ENCODE measurements around the gene ZNF672.
A peak's percentile ranks its signal among the peaks of the same experiment; 100 is the strongest.
"Not testable (repeated sequence)": the region's sequence is repeated elsewhere in the genome, so short reads cannot be mapped to it uniquely, and the experiment has no call there.

ZNF672 gene

GRCh38 chr1:248818505-248819374 lies 19.3 kb upstream of the ZNF672 start:
- H3K27me3 Mint-ChIP-seq = no peaks in the 10 kb centered on the region
- ATAC-seq (ENCODE audit: low read depth) (peak; percentile 51), DNase-seq (ENCODE audit: low spot score in 2 of 2) (no peak)
- H3K4me3 Mint-ChIP-seq = peak overlapping the region; percentile 67
- H3K36me3 Mint-ChIP-seq = peaks cover 51% of the 10 kb centered on the region
- H3K4me1 Mint-ChIP-seq = peaks cover 49% of the 10 kb centered on the region
- no peaks in the 10 kb centered on the region for H3K9me3 Mint-ChIP-seq
- peak overlapping the region; percentile 90 for H3K27ac Mint-ChIP-seq

GRCh38 chr1:248820041-248820585 lies 17.9 kb upstream of the ZNF672 start:
- no peak for ATAC-seq (ENCODE audit: low read depth)

GRCh38 chr1:248821101-248821500 lies 16.9 kb upstream of the ZNF672 start:
- Mint-ChIP-seq H3K27me3 (no peaks in the 10 kb centered on the region), H3K27ac (no peak overlapping the region), H3K4me1 (peaks cover 66% of the 10 kb centered on the region), H3K9me3 (no peaks in the 10 kb centered on the region), H3K4me3 (no peak overlapping the region), H3K36me3 (peaks cover 39% of the 10 kb centered on the region)
- ATAC-seq (ENCODE audit: low read depth) = no peak
- no peak for DNase-seq (ENCODE audit: low spot score in 2 of 2)

More at GRCh38 chr1:248820041-248820585, 17.9 kb upstream of the ZNF672 start:
- Mint-ChIP-seq H3K4me3 (no peak overlapping the region), H3K27me3 (no peaks in the 10 kb centered on the region), H3K9me3 (no peaks in the 10 kb centered on the region), H3K36me3 (peaks cover 47% of the 10 kb centered on the region), H3K27ac (no peak overlapping the region), H3K4me1 (peaks cover 61% of the 10 kb centered on the region)
- DNase-seq (ENCODE audit: low spot score in 2 of 2) = no peak

GRCh38 chr1:248821641-248822040 lies 16.4 kb upstream of the ZNF672 start:
- Mint-ChIP-seq H3K4me3 (no peak overlapping the region), H3K27me3 (no peaks in the 10 kb centered on the region), H3K9me3 (no peaks in the 10 kb centered on the region), H3K36me3 (peaks cover 35% of the 10 kb centered on the region), H3K27ac (peak overlapping the region; percentile 86), H3K4me1 (peaks cover 64% of the 10 kb centered on the region)
- DNase-seq (ENCODE audit: low spot score in 2 of 2) (no peak), ATAC-seq (ENCODE audit: low read depth) (no peak)

- Mint-ChIP-seq H3K36me3 (peaks cover 34% of the 10 kb centered on the region), H3K27ac (peak overlapping the region; percentile 86), H3K9me3 (no peaks in the 10 kb centered on the region), H3K4me3 (peak overlapping the region; percentile 99), H3K4me1 (peaks cover 63% of the 10 kb centered on the region), H3K27me3 (no peaks in the 10 kb centered on the region)
- ATAC-seq (ENCODE audit: low read depth) = peak; percentile 28
- peak in 1 of 2 donors; percentile 20 for DNase-seq (ENCODE audit: low spot score in 2 of 2)
Observed at GRCh38 chr1:248822148-248823032, 15.6 kb upstream of the ZNF672 start.

- Mint-ChIP-seq H3K27me3 (no peaks in the 10 kb centered on the region), H3K27ac (peak overlapping the region; percentile 94), H3K4me3 (peak overlapping the region; percentile 99), H3K4me1 (peaks cover 55% of the 10 kb centered on the region), H3K9me3 (no peaks in the 10 kb centered on the region), H3K36me3 (peaks cover 32% of the 10 kb centered on the region)
- no peak for DNase-seq (ENCODE audit: low spot score in 2 of 2)
- no peak for ATAC-seq (ENCODE audit: low read depth)
Observed at GRCh38 chr1:248823517-248824001, 14.5 kb upstream of the ZNF672 start.

GRCh38 chr1:248824301-248824700 lies 13.7 kb upstream of the ZNF672 start:
- DNase-seq (ENCODE audit: low spot score in 2 of 2) = no peak
- Mint-ChIP-seq H3K27ac (peak overlapping the region; percentile 94), H3K4me3 (peak overlapping the region; percentile 99), H3K36me3 (peaks cover 27% of the 10 kb centered on the region), H3K9me3 (no peaks in the 10 kb centered on the region), H3K4me1 (peaks cover 50% of the 10 kb centered on the region), H3K27me3 (no peaks in the 10 kb centered on the region)
- no peak for ATAC-seq (ENCODE audit: low read depth)

- ATAC-seq (ENCODE audit: low read depth) = no peak
- Mint-ChIP-seq H3K27ac (peak overlapping the region; percentile 94), H3K36me3 (peaks cover 27% of the 10 kb centered on the region), H3K4me3 (peak overlapping the region; percentile 99), H3K9me3 (no peaks in the 10 kb centered on the region), H3K4me1 (peaks cover 49% of the 10 kb centered on the region), H3K27me3 (no peaks in the 10 kb centered on the region)
- DNase-seq (ENCODE audit: low spot score in 2 of 2) = no peak
Observed at GRCh38 chr1:248824701-248825100, 13.3 kb upstream of the ZNF672 start.

- Mint-ChIP-seq H3K36me3 (peaks cover 25% of the 10 kb centered on the region), H3K4me3 (peak overlapping the region; percentile 99), H3K4me1 (peaks cover 46% of the 10 kb centered on the region), H3K27ac (peak overlapping the region; percentile 94), H3K9me3 (no peaks in the 10 kb centered on the region), H3K27me3 (no peaks in the 10 kb centered on the region)
- no peak for DNase-seq (ENCODE audit: low spot score in 2 of 2)
- no peak for ATAC-seq (ENCODE audit: low read depth)
Observed at GRCh38 chr1:248825136-248825535, 12.9 kb upstream of the ZNF672 start.

- no peaks in the 10 kb centered on the region for H3K27me3 Mint-ChIP-seq
- peaks cover 22% of the 10 kb centered on the region for H3K36me3 Mint-ChIP-seq
- peak overlapping the region; percentile 94 for H3K27ac Mint-ChIP-seq
- no peaks in the 10 kb centered on the region for H3K9me3 Mint-ChIP-seq
- peaks cover 42% of the 10 kb centered on the region for H3K4me1 Mint-ChIP-seq
- ATAC-seq (ENCODE audit: low read depth) (no peak), DNase-seq (ENCODE audit: low spot score in 2 of 2) (no peak)
- peak overlapping the region; percentile 99 for H3K4me3 Mint-ChIP-seq
Observed at GRCh38 chr1:248825573-248825908, 12.5 kb upstream of the ZNF672 start.

- Mint-ChIP-seq H3K27ac (peak within 1 kb of the TSS; percentile 94), H3K4me3 (peak within 1 kb of the TSS; percentile 99), H3K27me3 (no peaks in the 10 kb centered on the region), H3K9me3 (no peaks in the 10 kb centered on the region), H3K4me1 (peaks cover 39% of the 10 kb centered on the region), H3K36me3 (peaks cover 18% of the 10 kb centered on the region)
- ATAC-seq (ENCODE audit: low read depth) (peak; percentile 81), DNase-seq (ENCODE audit: low spot score in 2 of 2) (peak; percentile 88 to 89)
Observed at GRCh38 chr1:248825909-248826760, 11.9 kb upstream of the ZNF672 start, which contains the start of gene SH3BP5L. Gene SH3BP5L (minus strand): TSS chr1:248825915. CDS start chr1:248824935, 980 bp downstream.

- DNase-seq (ENCODE audit: low spot score in 2 of 2) (no peak), ATAC-seq (ENCODE audit: low read depth) (no peak)
- Mint-ChIP-seq H3K9me3 (no peaks in the 10 kb centered on the region), H3K27me3 (no peaks in the 10 kb centered on the region), H3K4me3 (no peak overlapping the region), H3K4me1 (peaks cover 25% of the 10 kb centered on the region), H3K36me3 (peaks cover 4% of the 10 kb centered on the region), H3K27ac (no peak overlapping the region)
Observed at GRCh38 chr1:248828845-248829244, 9.2 kb upstream of the ZNF672 start.

GRCh38 chr1:248830718-248831017 lies 7.4 kb upstream of the ZNF672 start:
- H3K27ac Mint-ChIP-seq; H3K27me3 Mint-ChIP-seq; DNase-seq (ENCODE audit: low spot score in 2 of 2); ATAC-seq (ENCODE audit: low read depth); H3K36me3 Mint-ChIP-seq; H3K9me3 Mint-ChIP-seq; H3K4me1 Mint-ChIP-seq; H3K4me3 Mint-ChIP-seq: not testable (repeated sequence)

Data from memory B cell (primary cell).